RWPE2 (cell line): ENCODE results near the gene TANC1.
A peak's percentile ranks its signal among the peaks of the same experiment; 100 is the strongest.

Source experiments
- ATAC-seq: fragments of 200-7000 bp; cut with Tn5 transposase; 3 replicates; pipeline ENCODE4 v1.9.1; 2021; ENCODE audit warnings: low read depth
- DNase-seq: peaks from one replicate; pipeline ENCODE4 v3.0.0-alpha.2; 2020; ENCODE audit warnings: low spot score
- H3K27ac ChIP-seq: fragments of 450-650 bp; 2 replicates; pipeline ENCODE4 v1.5.1; 2017; ENCODE audit warnings: mild to moderate bottlenecking; ENCODE audit not compliant: poor library complexity, severe bottlenecking
- H3K27me3 ChIP-seq: fragments of 250-450 bp; sonication (Bioruptor Pico); 2 replicates; pipeline ENCODE4 v1.5.1; 2021; ENCODE audit warnings: mild to moderate bottlenecking, moderate library complexity; ENCODE audit not compliant: insufficient read depth, poor library complexity, severe bottlenecking
- H3K36me3 ChIP-seq: fragments of 250-450 bp; sonication (Bioruptor Pico); 2 replicates; pipeline ENCODE4 v1.5.1; 2020; ENCODE audit warnings: low read depth, mild to moderate bottlenecking, moderate library complexity
- H3K4me1 ChIP-seq: fragments of 250-450 bp; sonication (Bioruptor Pico); 2 replicates; pipeline ENCODE4 v1.5.1; 2021; ENCODE audit warnings: mild to moderate bottlenecking, moderate library complexity; ENCODE audit not compliant: insufficient read depth, poor library complexity, severe bottlenecking
- H3K4me3 ChIP-seq: fragments of 250-450 bp; sonication (Bioruptor Pico); 2 replicates; pipeline ENCODE4 v1.5.1; 2021; ENCODE audit warnings: mild to moderate bottlenecking, moderate library complexity; ENCODE audit not compliant: severe bottlenecking
- H3K9me3 ChIP-seq: fragments of 250-450 bp; sonication (Bioruptor Pico); 2 replicates; pipeline ENCODE4 v1.5.1; 2021; ENCODE audit warnings: mild to moderate bottlenecking, moderate library complexity; ENCODE audit not compliant: severe bottlenecking
- TF ChIP-seq, protein P1 (sequence below): fragments of 450-650 bp; IDR thresholded peaks from one replicate; pipeline ENCODE4 v1.5.1; 2017; ENCODE audit warnings: mild to moderate bottlenecking, moderate library complexity; ENCODE audit not compliant: poor library complexity, severe bottlenecking

Gene TANC1

DNA sequence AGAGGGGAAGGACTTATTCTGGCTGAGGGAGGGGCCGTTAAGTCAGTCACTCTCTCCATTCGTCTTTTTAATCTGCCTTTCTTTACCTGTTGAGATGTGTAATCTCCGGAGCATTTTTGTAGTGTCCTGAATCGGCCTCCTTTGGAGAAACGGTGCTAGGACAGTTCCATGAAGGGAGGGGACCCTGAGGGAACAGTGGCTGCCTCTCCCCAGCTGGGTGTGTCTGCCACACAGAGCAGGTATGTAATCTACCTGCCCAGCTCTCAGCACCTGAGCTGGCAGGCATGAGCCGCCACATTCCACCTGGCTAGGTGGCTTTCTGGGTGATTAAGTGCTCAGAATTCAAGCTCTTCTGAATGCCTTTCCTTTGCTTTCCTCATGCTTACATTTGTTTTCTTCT, 186.9 kb downstream of the TANC1 start:
- H3K27me3 ChIP-seq = no peaks in the 10 kb centered on the region
- TF ChIP-seq, protein P1, sequence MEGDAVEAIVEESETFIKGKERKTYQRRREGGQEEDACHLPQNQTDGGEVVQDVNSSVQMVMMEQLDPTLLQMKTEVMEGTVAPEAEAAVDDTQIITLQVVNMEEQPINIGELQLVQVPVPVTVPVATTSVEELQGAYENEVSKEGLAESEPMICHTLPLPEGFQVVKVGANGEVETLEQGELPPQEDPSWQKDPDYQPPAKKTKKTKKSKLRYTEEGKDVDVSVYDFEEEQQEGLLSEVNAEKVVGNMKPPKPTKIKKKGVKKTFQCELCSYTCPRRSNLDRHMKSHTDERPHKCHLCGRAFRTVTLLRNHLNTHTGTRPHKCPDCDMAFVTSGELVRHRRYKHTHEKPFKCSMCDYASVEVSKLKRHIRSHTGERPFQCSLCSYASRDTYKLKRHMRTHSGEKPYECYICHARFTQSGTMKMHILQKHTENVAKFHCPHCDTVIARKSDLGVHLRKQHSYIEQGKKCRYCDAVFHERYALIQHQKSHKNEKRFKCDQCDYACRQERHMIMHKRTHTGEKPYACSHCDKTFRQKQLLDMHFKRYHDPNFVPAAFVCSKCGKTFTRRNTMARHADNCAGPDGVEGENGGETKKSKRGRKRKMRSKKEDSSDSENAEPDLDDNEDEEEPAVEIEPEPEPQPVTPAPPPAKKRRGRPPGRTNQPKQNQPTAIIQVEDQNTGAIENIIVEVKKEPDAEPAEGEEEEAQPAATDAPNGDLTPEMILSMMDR = no peak
- H3K36me3 ChIP-seq = peaks cover 25% of the 10 kb centered on the region
- peaks cover 52% of the 10 kb centered on the region for H3K4me1 ChIP-seq
- H3K9me3 ChIP-seq = no peaks in the 10 kb centered on the region
- DNase-seq = no peak
- ATAC-seq = peak; percentile 80
- peak overlapping the region; percentile 84 for H3K27ac ChIP-seq
- H3K4me3 ChIP-seq = no peak overlapping the region

DNA sequence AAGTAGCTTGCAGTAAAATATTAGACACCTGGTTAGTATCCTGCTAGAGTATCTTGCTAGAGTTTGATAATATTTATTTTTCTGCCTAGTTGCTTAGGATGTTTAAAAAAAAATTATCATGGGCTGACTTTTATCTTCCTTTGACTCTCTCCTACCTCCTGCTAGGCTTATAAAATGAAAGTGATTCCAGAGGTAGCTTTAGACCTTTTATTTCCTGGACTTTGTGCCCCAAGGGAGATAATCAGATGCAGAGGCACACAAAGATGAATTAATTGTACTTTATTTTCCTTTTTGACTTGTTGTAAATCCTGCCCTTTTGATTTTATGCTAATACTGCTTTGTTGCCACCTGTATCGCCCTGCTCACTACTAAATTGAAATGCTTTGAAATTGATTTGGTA, 187.4 kb downstream of the TANC1 start:
- DNase-seq = no peak
- Histone ChIP-seq H3K36me3 (peaks cover 23% of the 10 kb centered on the region), H3K4me3 (no peak overlapping the region), H3K9me3 (no peaks in the 10 kb centered on the region), H3K4me1 (peaks cover 52% of the 10 kb centered on the region), H3K27ac (peak overlapping the region; percentile 84), H3K27me3 (no peaks in the 10 kb centered on the region)
- TF ChIP-seq, protein P1 = no peak
- no peak for ATAC-seq

DNA sequence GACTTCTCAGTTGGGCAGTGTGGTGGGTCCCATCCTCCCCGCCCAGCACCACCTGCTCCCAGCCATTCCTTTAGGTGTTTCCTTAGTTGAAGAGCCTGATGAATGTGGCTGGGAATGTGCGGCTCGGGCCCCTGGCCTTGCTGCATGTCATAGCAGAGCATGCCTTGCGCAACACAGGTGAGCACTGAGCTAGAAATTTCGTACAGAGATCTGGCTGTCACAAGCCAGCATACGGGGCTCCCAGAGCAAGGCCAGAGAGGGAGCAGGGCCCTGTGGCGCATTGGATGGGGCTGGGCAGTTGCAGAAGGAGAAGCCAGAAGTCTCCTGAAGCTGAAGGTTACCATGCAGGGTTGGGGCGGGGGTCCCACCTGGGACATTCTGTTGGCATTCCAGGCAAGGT, 188.4 kb downstream of the TANC1 start:
- peak; percentile 56 for ATAC-seq

DNA sequence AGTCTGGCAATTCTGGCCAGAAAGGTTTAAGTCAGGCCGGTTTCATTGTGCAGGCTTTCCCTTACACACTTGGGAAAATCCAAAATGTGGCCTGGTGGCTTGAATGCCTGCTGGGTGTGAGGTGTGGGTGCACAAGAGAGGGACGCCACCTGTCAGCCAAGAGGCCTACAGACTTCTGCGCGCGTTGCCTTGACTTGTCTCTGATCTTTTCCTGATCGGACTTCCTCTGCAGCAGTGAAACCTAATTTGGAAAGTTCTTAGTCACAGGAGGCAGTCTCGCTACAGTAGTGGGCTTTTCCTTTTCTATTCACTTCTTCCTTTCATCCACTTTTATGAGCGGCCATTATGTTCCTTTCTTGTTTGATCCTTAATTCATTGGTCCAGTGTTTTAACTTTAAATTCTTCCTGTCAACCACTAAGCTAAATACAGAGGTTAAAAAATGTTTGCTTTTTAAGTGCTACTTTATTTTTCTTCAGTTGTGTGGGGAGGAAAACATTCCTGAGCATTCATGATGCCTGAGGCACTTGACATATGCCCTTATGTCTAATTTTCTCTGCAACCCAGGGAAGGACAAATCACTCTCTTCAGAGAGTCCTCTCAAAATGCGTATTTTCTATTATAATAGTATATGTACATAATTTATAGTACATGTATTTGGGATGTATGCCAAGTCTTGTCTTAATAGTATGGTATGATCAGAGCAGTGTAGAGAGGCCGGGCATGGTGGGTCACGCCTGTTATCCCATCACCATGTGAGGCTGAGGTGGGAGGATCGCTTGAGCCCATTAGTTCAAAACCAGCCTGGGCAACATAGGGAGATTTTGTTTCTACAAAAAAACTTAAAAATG, 189.1 kb downstream of the TANC1 start:
- peak overlapping the region; percentile 84 for H3K27ac ChIP-seq
- TF ChIP-seq, protein P1 = peak; percentile 20
- ATAC-seq (peak; percentile 49), DNase-seq (no peak)
- peaks cover 21% of the 10 kb centered on the region for H3K36me3 ChIP-seq
- no peaks in the 10 kb centered on the region for H3K27me3 ChIP-seq
- H3K4me3 ChIP-seq = no peak overlapping the region
- peaks cover 52% of the 10 kb centered on the region for H3K4me1 ChIP-seq
- H3K9me3 ChIP-seq = no peaks in the 10 kb centered on the region

More for the DNA sequence above, 188.4 kb downstream of the TANC1 start:
- H3K27ac ChIP-seq = peak overlapping the region; percentile 84
- H3K4me1 ChIP-seq = peaks cover 52% of the 10 kb centered on the region
- TF ChIP-seq, protein P1 = no peak
- H3K4me3 ChIP-seq = no peak overlapping the region
- H3K36me3 ChIP-seq = peaks cover 22% of the 10 kb centered on the region; the same call in 1 of the 2 replicates
- H3K9me3 ChIP-seq = no peaks in the 10 kb centered on the region
- DNase-seq = no peak
- no peaks in the 10 kb centered on the region for H3K27me3 ChIP-seq

DNA sequence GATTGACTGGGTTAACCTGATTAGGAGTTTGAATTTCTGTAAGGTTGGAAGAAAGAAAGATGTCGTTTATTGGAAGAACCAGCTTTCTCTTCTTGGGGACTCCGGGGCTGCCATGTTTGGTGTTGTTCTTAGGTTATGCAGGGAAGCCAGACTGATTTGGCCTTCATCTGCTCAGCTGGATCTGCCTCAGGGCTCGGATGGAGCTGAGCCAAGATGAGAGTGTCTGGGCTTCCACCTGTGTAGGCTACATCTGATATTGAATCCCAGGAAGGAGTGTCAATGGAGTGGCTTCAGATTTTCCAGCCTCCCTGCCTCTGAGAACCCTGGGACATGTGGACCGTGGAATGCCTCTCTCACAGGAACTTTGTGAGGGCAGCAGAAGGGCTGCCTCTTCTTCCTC, 192.0 kb downstream of the TANC1 start:
- Histone ChIP-seq H3K4me3 (no peak overlapping the region), H3K4me1 (peaks cover 26% of the 10 kb centered on the region), H3K27ac (no peak overlapping the region), H3K27me3 (no peaks in the 10 kb centered on the region), H3K36me3 (peaks cover 48% of the 10 kb centered on the region), H3K9me3 (no peaks in the 10 kb centered on the region)
- ATAC-seq (no peak), DNase-seq (no peak)
- TF ChIP-seq, protein P1 = no peak
